ENCODE results near the gene REPS1. TPM values are rescaled to one million over a fixed set of nuclear protein-coding genes. Genes with fewer than 3 reads are reported as not detected.
A peak's percentile ranks its signal among the peaks of the same experiment; 100 is the strongest.

The REPS1 gene
- total and polyA plus RNA-seq, 2 of the 13 experiments (the other 11 are each of a cell fraction or from before 2014, with no cell fraction given) = 36.4 to 38.3 TPM

DNA sequence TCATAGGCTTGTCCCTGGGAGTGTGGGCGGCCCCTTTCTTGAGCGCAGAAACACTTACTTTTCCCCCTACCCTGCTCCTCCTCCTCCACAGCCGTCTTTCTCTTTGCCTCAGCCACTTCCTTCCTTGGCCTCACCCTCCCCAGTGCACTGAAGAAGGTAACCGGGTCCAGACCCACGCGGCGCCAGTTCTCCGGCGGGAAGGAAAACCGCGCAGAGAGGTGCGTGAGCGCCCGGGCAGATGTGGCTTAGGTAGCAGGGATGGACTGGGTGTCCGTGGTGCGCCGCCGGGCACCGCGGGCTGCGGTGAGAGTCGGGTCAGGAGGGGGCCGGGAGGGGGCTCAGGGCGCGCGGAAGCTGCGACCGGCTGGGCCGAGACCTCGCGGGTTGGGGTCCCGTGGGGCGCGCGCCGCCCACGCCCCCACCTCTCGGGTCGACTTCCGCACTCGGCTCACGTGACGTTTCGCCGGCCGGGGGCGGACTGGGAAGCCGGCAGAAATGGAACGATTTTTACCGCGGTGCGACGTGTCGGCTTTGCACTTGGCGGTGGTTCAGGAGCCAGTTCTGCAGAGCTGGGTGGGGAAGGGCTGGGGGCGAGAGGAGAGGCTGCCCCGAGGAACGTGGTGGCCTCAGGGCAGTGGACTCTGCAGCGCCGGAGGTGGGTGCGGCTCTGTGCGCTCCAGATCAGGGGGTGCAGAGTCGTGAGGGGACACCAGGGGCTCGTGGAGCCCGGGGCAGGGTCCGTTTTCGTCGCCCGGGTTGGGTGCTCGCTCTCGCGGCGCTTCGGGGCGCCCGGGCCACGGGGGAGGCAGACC, 40.8 kb upstream of the REPS1 start, which contains the start of gene ABRACL (continued):
- TF ChIP-seq, protein P1, sequence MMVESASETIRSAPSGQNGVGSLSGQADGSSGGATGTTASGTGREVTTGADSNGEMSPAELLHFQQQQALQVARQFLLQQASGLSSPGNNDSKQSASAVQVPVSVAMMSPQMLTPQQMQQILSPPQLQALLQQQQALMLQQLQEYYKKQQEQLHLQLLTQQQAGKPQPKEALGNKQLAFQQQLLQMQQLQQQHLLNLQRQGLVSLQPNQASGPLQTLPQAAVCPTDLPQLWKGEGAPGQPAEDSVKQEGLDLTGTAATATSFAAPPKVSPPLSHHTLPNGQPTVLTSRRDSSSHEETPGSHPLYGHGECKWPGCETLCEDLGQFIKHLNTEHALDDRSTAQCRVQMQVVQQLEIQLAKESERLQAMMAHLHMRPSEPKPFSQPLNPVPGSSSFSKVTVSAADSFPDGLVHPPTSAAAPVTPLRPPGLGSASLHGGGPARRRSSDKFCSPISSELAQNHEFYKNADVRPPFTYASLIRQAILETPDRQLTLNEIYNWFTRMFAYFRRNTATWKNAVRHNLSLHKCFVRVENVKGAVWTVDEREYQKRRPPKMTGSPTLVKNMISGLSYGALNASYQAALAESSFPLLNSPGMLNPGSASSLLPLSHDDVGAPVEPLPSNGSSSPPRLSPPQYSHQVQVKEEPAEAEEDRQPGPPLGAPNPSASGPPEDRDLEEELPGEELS (CRISPR knock-in tag; IDR thresholded peaks at IDR 0.05) = no peak
- no peak for TF ChIP-seq POLR2G (IDR thresholded peaks at IDR 0.05; ENCODE audit: low read depth, low read length)
- peak; percentile 69; the same call in 1 of the 2 replicates for TF ChIP-seq PAX8 (CRISPR knock-in tag; IDR thresholded peaks at IDR 0.05; ENCODE audit: borderline replicate concordance)
- TF ChIP-seq BRCA1 (CRISPR knock-in tag; IDR thresholded peaks at IDR 0.05) = no peak
- TF ChIP-seq, protein P2, sequence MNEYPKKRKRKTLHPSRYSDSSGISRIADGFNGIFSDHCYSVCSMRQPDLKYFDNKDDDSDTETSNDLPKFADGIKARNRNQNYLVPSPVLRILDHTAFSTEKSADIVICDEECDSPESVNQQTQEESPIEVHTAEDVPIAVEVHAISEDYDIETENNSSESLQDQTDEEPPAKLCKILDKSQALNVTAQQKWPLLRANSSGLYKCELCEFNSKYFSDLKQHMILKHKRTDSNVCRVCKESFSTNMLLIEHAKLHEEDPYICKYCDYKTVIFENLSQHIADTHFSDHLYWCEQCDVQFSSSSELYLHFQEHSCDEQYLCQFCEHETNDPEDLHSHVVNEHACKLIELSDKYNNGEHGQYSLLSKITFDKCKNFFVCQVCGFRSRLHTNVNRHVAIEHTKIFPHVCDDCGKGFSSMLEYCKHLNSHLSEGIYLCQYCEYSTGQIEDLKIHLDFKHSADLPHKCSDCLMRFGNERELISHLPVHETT (CRISPR knock-in tag; conservative IDR thresholded peaks at IDR 0.05) = no peak
- TF ChIP-seq ZC3H4 (CRISPR knock-in tag; IDR thresholded peaks at IDR 0.05; ENCODE audit: borderline replicate concordance) = no peak
- TF ChIP-seq SNAPC2 (CRISPR knock-in tag; IDR thresholded peaks at IDR 0.05) = no peak
- TF ChIP-seq ZNF343 (CRISPR knock-in tag; IDR thresholded peaks at IDR 0.05) = peak; percentile 85; the same call in 1 of the 2 replicates
- peak; percentile 84 for TF ChIP-seq ZNF883 (CRISPR knock-in tag; IDR thresholded peaks at IDR 0.05; ENCODE audit: not compliant biosample characterization)
- TF ChIP-seq, protein P3, sequence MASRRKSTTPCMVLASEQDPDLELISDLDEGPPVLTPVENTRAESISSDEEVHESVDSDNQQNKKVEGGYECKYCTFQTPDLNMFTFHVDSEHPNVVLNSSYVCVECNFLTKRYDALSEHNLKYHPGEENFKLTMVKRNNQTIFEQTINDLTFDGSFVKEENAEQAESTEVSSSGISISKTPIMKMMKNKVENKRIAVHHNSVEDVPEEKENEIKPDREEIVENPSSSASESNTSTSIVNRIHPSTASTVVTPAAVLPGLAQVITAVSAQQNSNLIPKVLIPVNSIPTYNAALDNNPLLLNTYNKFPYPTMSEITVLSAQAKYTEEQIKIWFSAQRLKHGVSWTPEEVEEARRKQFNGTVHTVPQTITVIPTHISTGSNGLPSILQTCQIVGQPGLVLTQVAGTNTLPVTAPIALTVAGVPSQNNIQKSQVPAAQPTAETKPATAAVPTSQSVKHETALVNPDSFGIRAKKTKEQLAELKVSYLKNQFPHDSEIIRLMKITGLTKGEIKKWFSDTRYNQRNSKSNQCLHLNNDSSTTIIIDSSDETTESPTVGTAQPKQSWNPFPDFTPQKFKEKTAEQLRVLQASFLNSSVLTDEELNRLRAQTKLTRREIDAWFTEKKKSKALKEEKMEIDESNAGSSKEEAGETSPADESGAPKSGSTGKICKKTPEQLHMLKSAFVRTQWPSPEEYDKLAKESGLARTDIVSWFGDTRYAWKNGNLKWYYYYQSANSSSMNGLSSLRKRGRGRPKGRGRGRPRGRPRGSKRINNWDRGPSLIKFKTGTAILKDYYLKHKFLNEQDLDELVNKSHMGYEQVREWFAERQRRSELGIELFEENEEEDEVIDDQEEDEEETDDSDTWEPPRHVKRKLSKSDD (CRISPR knock-in tag; IDR thresholded peaks at IDR 0.05; ENCODE audit: low read depth) = no peak
- 0 out of 2 replicates have a peak, but pooled peaks have one; percentile 12 for TF ChIP-seq BCL6 (CRISPR knock-in tag; IDR thresholded peaks at IDR 0.05)
- TF ChIP-seq ARID2 (CRISPR knock-in tag; IDR thresholded peaks at IDR 0.05; ENCODE audit: borderline replicate concordance) = no peak
- TF ChIP-seq, protein P4, sequence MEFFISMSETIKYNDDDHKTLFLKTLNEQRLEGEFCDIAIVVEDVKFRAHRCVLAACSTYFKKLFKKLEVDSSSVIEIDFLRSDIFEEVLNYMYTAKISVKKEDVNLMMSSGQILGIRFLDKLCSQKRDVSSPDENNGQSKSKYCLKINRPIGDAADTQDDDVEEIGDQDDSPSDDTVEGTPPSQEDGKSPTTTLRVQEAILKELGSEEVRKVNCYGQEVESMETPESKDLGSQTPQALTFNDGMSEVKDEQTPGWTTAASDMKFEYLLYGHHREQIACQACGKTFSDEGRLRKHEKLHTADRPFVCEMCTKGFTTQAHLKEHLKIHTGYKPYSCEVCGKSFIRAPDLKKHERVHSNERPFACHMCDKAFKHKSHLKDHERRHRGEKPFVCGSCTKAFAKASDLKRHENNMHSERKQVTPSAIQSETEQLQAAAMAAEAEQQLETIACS (CRISPR knock-in tag; IDR thresholded peaks at IDR 0.05) = no peak
- TF ChIP-seq MBD4 (IDR thresholded peaks at IDR 0.05; ENCODE audit: borderline replicate concordance, low read length) = no peak
- TF ChIP-seq RELA (CRISPR knock-in tag; IDR thresholded peaks at IDR 0.05) = no peak
- peak; percentile 99 for TF ChIP-seq MTF2 (CRISPR knock-in tag; IDR thresholded peaks at IDR 0.05; ENCODE audit: borderline replicate concordance)
- TF ChIP-seq TCF7 (IDR thresholded peaks at IDR 0.05; ENCODE audit: low read depth) = no peak
- no peak for TF ChIP-seq TCF12 (IDR thresholded peaks at IDR 0.05)
- no peak for TF ChIP-seq TCF12 (CRISPR knock-in tag; IDR thresholded peaks at IDR 0.05)
- TF ChIP-seq ATM (IDR thresholded peaks at IDR 0.05; ENCODE audit: borderline replicate concordance) = no peak
- TF ChIP-seq ZNF17 (CRISPR knock-in tag; IDR thresholded peaks at IDR 0.05) = no peak
